RWPE1 (cell line): ENCODE measurements around the gene SPRED3.

Source experiments
- CTCF ChIA-PET: fragments of 350-600 bp; sonication (Branson Sonifier 250); formaldehyde crosslinking; extraction: SDS; loops from one replicate; lab custom pipeline; 2021; lab: Yijun Ruan, JAX
- POLR2A ChIA-PET: fragments of 400-600 bp; formaldehyde crosslinking; extraction: SDS; loops from one replicate; lab custom pipeline; 2020; ENCODE audit warnings: antibody characterized with exemption; ENCODE audit not compliant: low non-redundant PET; lab: Yijun Ruan, JAX
- DNase-seq: peaks from one replicate; pipeline ENCODE4 v3.0.0; 2012; ENCODE audit warnings: low spot score
- H3K27ac ChIP-seq: fragments of 450-650 bp; 2 replicates; pipeline ENCODE4 v1.5.1; 2017
- TF ChIP-seq, protein P1 (sequence below): fragments of 450-650 bp; conservative IDR thresholded peaks from 2 replicates; pipeline ENCODE4 v1.5.1; 2017; ENCODE audit warnings: low read depth, mild to moderate bottlenecking

The SPRED3 gene

DNA sequence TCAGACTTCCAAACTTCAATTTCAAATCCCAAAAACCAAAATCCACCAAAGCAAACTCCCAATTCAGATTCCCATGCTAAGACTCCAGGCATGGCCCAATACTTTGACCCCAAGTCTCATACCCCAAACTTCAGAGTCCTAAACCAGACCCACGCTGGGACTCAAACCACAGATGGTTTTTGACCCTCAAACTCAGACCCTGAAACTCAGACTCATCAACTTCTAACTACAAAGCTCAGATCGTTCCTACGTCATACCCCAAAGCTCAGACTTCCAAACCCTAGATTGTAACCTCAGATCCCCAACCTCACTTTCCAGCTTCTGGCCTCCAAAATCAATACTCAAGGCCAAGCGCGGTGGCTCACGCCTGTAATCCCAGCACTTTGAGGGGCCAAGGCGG, 56.9 kb downstream of the SPRED3 start:
- TF ChIP-seq, protein P1, sequence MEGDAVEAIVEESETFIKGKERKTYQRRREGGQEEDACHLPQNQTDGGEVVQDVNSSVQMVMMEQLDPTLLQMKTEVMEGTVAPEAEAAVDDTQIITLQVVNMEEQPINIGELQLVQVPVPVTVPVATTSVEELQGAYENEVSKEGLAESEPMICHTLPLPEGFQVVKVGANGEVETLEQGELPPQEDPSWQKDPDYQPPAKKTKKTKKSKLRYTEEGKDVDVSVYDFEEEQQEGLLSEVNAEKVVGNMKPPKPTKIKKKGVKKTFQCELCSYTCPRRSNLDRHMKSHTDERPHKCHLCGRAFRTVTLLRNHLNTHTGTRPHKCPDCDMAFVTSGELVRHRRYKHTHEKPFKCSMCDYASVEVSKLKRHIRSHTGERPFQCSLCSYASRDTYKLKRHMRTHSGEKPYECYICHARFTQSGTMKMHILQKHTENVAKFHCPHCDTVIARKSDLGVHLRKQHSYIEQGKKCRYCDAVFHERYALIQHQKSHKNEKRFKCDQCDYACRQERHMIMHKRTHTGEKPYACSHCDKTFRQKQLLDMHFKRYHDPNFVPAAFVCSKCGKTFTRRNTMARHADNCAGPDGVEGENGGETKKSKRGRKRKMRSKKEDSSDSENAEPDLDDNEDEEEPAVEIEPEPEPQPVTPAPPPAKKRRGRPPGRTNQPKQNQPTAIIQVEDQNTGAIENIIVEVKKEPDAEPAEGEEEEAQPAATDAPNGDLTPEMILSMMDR: no peak
- DNase-seq: no peak
- CTCF ChIA-PET: no interaction called here
- H3K27ac ChIP-seq: no peak overlapping the region
- POLR2A ChIA-PET: no interaction called here

DNA sequence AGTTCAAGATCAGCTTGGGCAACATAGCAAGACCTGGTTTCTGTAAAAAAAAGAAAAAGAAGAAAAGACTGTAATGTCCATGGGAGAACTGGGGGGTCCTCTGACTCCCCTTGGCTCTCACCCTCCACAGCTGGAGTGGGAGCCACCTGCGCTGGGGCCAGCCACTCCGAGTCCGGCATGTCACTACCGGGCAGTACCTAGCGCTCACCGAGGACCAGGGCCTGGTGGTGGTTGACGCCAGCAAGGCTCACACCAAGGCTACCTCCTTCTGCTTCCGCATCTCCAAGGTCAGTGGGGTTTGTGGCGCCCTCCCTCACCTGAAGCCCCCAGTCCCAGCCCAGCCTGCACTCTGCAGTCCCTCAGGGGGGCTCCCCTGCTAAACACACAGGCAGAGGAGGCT, 59.7 kb downstream of the SPRED3 start:
- POLR2A ChIA-PET: no interaction called here
- no peak overlapping the region for H3K27ac ChIP-seq
- TF ChIP-seq, protein P1: no peak
- DNase-seq: no peak
- CTCF ChIA-PET: no interaction called here
